Activated naive CD4-positive, alpha-beta T cell treated with anti-CD3 and anti-CD28 coated beads, Interleukin-2, amount 10 ng/mL, durations not matched to agents 7 days and 5 days (primary cell): Measurements from ENCODE around the gene GPR143.

Experiments
- CTCF ChIA-PET: fragments of 350-600 bp; sonication (Branson Sonifier 250); formaldehyde crosslinking; loops from one replicate; lab custom pipeline; 2021; ENCODE audit warnings: antibody characterized with exemption; lab: Charles Lee
- DNase-seq: peaks from one replicate; pipeline ENCODE4 v3.0.0-alpha.2; 2020
- H3K27ac Mint-ChIP-seq: one replicate; pipeline ENCODE4 v1.8.0; 2021; ENCODE audit warnings: mild to moderate bottlenecking, moderate library complexity, mixed read lengths
- H3K27me3 Mint-ChIP-seq: one replicate; pipeline ENCODE4 v1.8.0; 2021; ENCODE audit warnings: mild to moderate bottlenecking, mixed read lengths
- H3K36me3 Mint-ChIP-seq: one replicate; pipeline ENCODE4 v1.8.0; 2021; ENCODE audit warnings: mixed read lengths
- H3K4me1 Mint-ChIP-seq: one replicate; pipeline ENCODE4 v1.8.0; 2021; ENCODE audit warnings: mixed read lengths
- H3K4me3 Mint-ChIP-seq: one replicate; pipeline ENCODE4 v1.8.0; 2021; ENCODE audit warnings: mild to moderate bottlenecking, moderate library complexity, mixed read lengths
- H3K9me3 Mint-ChIP-seq: one replicate; pipeline ENCODE4 v1.8.0; 2021; ENCODE audit warnings: mixed read lengths

GPR143 gene

DNA sequence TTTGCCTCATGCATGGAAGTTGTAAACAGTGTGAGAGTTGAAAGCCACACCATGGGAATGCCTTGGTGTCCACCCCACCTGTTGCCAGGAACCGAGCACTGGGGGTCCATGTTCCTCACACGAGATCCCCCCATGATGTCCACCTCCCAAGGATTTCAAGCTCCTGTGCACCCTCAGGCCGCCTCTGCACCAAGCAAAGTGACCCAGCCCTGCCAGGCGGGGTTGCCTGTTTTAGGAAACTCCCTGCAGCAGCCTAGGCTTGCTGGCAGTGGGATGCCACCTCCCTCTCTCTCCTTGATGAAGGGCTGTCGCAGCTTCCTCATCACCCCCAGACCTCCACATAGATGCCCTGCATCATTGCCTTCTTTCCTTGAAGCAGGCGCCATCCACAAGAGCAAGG lies 82.8 kb downstream of the GPR143 start:
- Mint-ChIP-seq H3K9me3 (peaks cover 2% of the 10 kb centered on the region), H3K36me3 (peaks cover 17% of the 10 kb centered on the region), H3K27ac (no peak overlapping the region), H3K27me3 (no peaks in the 10 kb centered on the region), H3K4me1 (peaks cover 12% of the 10 kb centered on the region), H3K4me3 (no peak overlapping the region)
- CTCF ChIA-PET, result no interaction called here
- DNase-seq, result no peak

DNA sequence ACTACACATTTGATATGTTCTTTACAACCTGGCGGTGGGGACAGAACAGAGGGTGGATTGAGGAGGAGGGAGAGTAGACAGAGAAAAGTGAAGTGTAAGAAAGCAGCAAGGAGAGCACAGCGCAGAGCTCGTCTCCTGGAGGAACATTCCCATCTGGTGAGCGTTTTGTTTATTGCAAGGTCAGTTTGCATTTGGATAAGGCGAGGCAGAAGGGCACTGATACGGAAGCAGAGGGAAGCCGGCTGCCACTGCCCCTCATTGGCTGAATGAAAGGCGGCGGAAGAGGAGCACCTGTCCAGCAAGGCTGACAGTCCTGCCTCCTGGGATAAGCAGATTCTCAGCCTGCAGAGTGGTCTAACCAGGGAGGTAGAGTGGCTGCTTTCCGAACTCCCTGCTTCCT lies 83.2 kb downstream of the GPR143 start:
- H3K4me3 Mint-ChIP-seq, result no peak overlapping the region
- peaks cover 16% of the 10 kb centered on the region for H3K4me1 Mint-ChIP-seq
- no peak overlapping the region for H3K27ac Mint-ChIP-seq
- peaks cover 18% of the 10 kb centered on the region for H3K36me3 Mint-ChIP-seq
- H3K27me3 Mint-ChIP-seq, result no peaks in the 10 kb centered on the region
- CTCF ChIA-PET, result no interaction called here
- peaks cover 5% of the 10 kb centered on the region for H3K9me3 Mint-ChIP-seq
- no peak for DNase-seq

DNA sequence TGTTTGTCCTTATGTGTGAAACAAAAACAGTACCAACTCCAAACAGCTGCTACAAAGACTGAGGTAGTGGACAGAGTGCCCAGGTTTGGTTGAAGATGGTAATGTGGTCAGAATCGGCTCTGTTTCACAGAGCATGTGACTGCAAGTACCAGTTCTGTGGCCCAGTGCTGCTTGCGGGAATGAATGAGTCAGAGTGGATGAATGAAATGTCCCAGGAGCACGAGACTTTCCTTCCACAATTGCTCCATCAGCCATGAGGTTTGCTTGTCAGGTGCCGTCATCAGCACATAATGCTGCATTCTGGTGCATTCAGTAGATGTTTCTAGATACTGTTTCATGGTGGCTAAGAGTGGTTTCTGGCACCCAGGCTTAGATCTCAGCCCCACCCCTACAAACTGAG lies 84.2 kb downstream of the GPR143 start:
- Mint-ChIP-seq H3K4me3 (no peak overlapping the region), H3K9me3 (peaks cover 10% of the 10 kb centered on the region), H3K27me3 (no peaks in the 10 kb centered on the region), H3K4me1 (peaks cover 27% of the 10 kb centered on the region), H3K36me3 (peaks cover 25% of the 10 kb centered on the region), H3K27ac (no peak overlapping the region)
- CTCF ChIA-PET, result no interaction called here
- no peak for DNase-seq

DNA sequence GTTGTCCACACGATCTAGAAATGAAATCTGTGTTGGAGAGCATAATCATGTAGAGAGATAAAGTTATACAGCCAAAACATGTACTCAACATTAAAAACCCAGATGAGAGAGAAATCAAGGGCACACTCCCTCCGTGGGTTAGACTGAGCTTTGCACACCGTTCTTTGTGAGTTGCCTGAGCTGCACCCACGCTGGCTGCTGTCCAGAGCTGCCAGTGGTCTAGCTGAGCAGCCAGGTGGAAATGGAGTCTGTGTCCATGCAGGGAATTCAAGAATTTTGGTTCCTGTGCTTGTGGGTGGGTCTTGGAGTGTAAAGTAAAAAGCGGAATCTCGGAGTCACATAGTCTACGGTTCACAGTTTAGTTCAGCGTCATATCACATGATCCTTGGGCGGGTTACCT lies 84.6 kb downstream of the GPR143 start:
- Mint-ChIP-seq H3K36me3 (peaks cover 25% of the 10 kb centered on the region), H3K4me1 (peaks cover 27% of the 10 kb centered on the region), H3K27me3 (no peaks in the 10 kb centered on the region), H3K9me3 (peaks cover 10% of the 10 kb centered on the region), H3K27ac (no peak overlapping the region), H3K4me3 (no peak overlapping the region)
- CTCF ChIA-PET, result no interaction called here
- no peak for DNase-seq

DNA sequence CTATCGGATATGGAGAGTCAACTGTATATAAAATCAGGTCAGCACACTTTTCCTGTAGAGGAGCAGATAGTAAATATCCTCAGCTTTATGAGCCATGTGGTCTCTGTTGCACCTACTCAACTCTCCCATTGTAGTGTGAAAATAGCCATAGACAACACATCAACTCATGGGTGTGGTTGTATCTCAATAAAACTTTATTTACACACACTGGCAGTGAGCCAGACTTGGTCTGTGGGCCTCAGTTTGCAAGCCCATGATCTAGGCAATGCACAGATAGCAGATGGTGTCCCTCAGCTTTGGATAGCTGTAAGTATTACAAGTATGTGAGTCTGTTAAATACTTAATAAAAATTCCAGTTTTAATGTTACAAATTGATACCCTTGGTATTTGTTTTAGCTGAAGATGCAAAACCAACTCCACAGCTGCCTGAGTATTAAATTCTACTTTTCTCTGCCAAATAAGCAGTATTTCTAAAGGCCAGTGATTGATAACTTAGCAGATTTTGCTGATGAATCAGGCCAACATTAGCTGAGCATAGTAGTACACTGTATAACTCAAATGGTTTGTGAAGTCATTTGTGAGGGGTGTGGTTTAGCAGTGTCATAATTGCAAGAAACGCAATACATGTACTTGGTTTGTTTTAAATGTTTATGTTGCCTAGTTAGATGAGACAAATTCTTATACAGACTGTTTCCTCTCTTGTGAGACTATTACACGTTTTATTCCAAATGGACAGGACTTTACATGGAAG lies 87.3 kb downstream of the GPR143 start:
- H3K36me3 Mint-ChIP-seq, result peaks cover 23% of the 10 kb centered on the region
- peak overlapping the region; percentile 38 for H3K4me3 Mint-ChIP-seq
- CTCF ChIA-PET, result no interaction called here
- H3K27me3 Mint-ChIP-seq, result no peaks in the 10 kb centered on the region
- peak overlapping the region; percentile 94 for H3K27ac Mint-ChIP-seq
- no peak for DNase-seq
- H3K4me1 Mint-ChIP-seq, result peaks cover 27% of the 10 kb centered on the region
- peaks cover 10% of the 10 kb centered on the region for H3K9me3 Mint-ChIP-seq

DNA sequence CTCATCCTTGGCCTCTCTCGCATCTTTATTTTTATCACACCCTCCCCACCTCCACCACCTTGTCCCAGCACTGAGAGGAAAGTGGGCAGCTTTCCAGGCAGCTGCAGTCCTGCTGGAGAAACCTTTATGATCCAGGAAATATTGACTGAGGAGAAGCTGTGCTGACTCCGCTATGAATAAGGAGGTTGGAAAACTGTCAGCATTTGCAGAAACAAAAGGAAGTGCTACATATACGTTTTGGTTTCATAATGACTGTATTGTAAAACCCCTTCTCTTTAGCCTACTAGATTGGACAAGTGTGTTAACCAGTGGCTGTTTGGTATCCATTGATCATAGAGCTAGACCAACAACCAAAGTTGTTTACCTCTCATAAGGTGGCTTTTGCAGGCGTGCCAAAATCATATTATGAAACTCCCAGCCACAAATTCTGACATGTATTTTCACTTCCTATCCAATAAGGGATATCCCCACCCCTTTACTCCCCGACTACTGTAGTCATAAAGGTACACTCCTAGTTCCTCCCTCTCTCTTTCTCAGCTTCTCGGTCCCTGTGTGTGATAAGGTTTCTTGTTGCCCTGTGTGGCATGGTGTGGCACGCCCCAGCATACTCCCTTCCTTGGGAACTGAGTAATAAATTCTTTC lies 88.4 kb downstream of the GPR143 start:
- Mint-ChIP-seq H3K36me3 (peaks cover 26% of the 10 kb centered on the region), H3K27ac (peak overlapping the region; percentile 94), H3K4me3 (peak overlapping the region; percentile 19), H3K9me3 (peaks cover 10% of the 10 kb centered on the region), H3K27me3 (no peaks in the 10 kb centered on the region), H3K4me1 (peaks cover 27% of the 10 kb centered on the region)
- CTCF ChIA-PET, result no interaction called here
- DNase-seq, result peak; percentile 49

DNA sequence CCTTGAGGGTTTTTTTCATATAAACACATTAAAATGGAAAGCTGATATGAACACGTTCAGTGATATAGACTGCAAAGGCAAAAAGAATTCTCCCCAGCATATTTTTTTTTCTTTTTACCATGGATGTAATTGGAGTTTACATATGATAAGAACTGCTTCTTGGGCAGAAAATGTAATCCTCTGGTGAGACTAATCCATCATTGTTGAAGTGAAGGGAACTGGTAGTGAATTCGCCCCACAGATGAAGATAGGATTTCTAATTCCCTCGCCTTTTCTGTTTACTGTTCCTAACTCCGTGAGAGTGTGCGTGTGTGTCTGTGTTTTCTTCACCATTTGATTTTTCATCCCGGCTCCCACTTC lies 88.9 kb downstream of the GPR143 start:
- Mint-ChIP-seq H3K9me3 (peaks cover 10% of the 10 kb centered on the region), H3K27me3 (no peaks in the 10 kb centered on the region), H3K4me3 (no peak overlapping the region), H3K4me1 (peaks cover 27% of the 10 kb centered on the region), H3K36me3 (peaks cover 25% of the 10 kb centered on the region), H3K27ac (peak overlapping the region; percentile 94)
- DNase-seq, result no peak
- CTCF ChIA-PET, result no interaction called here

DNA sequence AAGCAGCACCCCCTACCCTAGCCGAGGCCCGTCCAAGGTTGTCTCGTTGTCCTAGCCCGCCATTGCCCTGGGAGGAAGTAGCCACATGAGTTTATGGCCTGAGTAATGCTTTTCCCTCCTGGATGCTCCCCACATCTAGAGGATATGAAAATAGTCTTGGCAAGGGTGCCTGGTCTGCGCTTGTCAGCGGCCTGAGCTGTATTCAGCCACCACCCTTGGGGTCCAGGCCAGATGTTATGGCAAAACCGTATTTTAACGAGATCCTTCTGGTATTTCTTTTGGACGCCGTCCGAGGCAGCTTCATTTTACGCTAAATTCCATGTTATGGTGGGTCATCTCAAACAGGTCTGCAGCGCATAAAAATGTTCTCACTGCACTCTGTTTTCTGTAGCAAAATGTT lies 89.3 kb downstream of the GPR143 start:
- peaks cover 27% of the 10 kb centered on the region for H3K4me1 Mint-ChIP-seq
- DNase-seq, result no peak
- peak overlapping the region; percentile 94 for H3K27ac Mint-ChIP-seq
- CTCF ChIA-PET, result no interaction called here
- peaks cover 10% of the 10 kb centered on the region for H3K9me3 Mint-ChIP-seq
- H3K27me3 Mint-ChIP-seq, result no peaks in the 10 kb centered on the region
- H3K4me3 Mint-ChIP-seq, result no peak overlapping the region
- H3K36me3 Mint-ChIP-seq, result peaks cover 25% of the 10 kb centered on the region
